K562 (cell line): ENCODE measurements around the gene TRMT112. TPM values are rescaled to one million over a fixed set of nuclear protein-coding genes. Genes with fewer than 3 reads are reported as not detected.

Experiments
- ATAC-seq: fragments of 200-7000 bp; cut with Tn5 transposase; 3 replicates; pipeline ENCODE4 v1.9.1; 2020; ENCODE audit warnings: moderate library complexity
- BruUV-seq: library from RNA; stranded (reverse); fragments of 400-500 nt; replicated peaks from 2 replicates; lab custom pipeline; 2021; lab: Mats Ljungman, UMichigan
- CTCF ChIA-PET: fragments of 300-600 bp; formaldehyde crosslinking; extraction: SDS; loops from one replicate; lab custom pipeline; 2021; ENCODE audit warnings: low intra/inter-chr PET ratio; lab: Yijun Ruan, JAX
- POLR2A ChIA-PET: fragments of 300-600, 350-650 bp; sonication (Branson Sonifier 250); formaldehyde crosslinking; extraction: SDS; loops from one replicate; lab custom pipeline; 2021; ENCODE audit warnings: antibody characterized with exemption, inconsistent platforms; lab: Yijun Ruan, JAX
- DNase-seq, 4 experiments: peaks; one replicate each; pipeline versions ENCODE4 v3.0.0 to v3.0.0-alpha.2; 2011 to 2018; ENCODE audit warnings: low spot score in 3 of 4, mixed read lengths in 3 of 4; ENCODE audit errors: extremely low read depth in 1 of 4
- FAIRE-seq: peaks from 2 replicates; lab custom pipeline; 2011; peaks lifted over from hg19 to GRCh38; lab: Jason Lieb, UNC
- H2AFZ ChIP-seq: 2 replicates; pipeline ENCODE4 v1.6.0; 2011; ENCODE audit warnings: low read depth, low read length, control low read depth, inconsistent platforms
- H3K27ac ChIP-seq: fragments of 200-600 bp; 3 replicates; pipeline ENCODE4 v1.8.0; 2011; ENCODE audit warnings: low read depth, mild to moderate bottlenecking, control low read depth, inconsistent platforms, low read length, moderate library complexity, mixed read lengths; ENCODE audit errors: extremely low read depth
- H3K27me3 ChIP-seq, 2 experiments: fragments of 300-600 bp in 1 of 2; 2 replicates in 1 of 2; 3 replicates in 1 of 2; pipeline versions ENCODE4 v1.6.0 to v1.8.0; 2011; ENCODE audit warnings: inconsistent platforms in 2 of 2, low read length in 2 of 2, mild to moderate bottlenecking in 1 of 2, mixed read lengths in 1 of 2, moderate library complexity in 1 of 2; ENCODE audit not compliant: control insufficient read depth in 2 of 2, insufficient read depth in 2 of 2
- H3K36me3 ChIP-seq: fragments of 300-600 bp; 3 replicates; pipeline ENCODE4 v1.8.0; 2011; ENCODE audit warnings: mild to moderate bottlenecking, low read length, inconsistent platforms; ENCODE audit not compliant: control insufficient read depth, insufficient read depth
- H3K4me1 ChIP-seq, 2 experiments: fragments of 200-600 bp in 1 of 2; replicated peaks in 1 of 2; 2 replicates in 1 of 2; 3 replicates in 1 of 2; pipeline versions ENCODE4 v1.5.1 to v1.8.0; 2011; ENCODE audit warnings: inconsistent platforms in 2 of 2, low read length in 2 of 2, mild to moderate bottlenecking in 1 of 2, mixed read lengths in 1 of 2, moderate library complexity in 1 of 2; ENCODE audit not compliant: control insufficient read depth in 2 of 2, insufficient read depth in 2 of 2
- H3K4me2 ChIP-seq: 2 replicates; pipeline ENCODE4 v1.6.1; 2011; ENCODE audit warnings: low read length, control low read depth, inconsistent platforms, mixed read lengths; ENCODE audit not compliant: insufficient read depth
- H3K4me3 ChIP-seq: fragments of 200-600 bp; sonication (generic), shearing (Covaris generic); 2 replicates; pipeline ENCODE4 v1.5.1; 2016; ENCODE audit warnings: control low read depth, inconsistent platforms
- H3K79me2 ChIP-seq: fragments of 200-600 bp; 3 replicates; pipeline ENCODE4 v1.8.0; 2011; ENCODE audit warnings: low read length, inconsistent platforms; ENCODE audit not compliant: control insufficient read depth, insufficient read depth
- H3K9ac ChIP-seq, 2 experiments: 2 replicates each; pipeline versions ENCODE4 v1.6.0 to v1.6.1; 2011; ENCODE audit warnings: low read depth in 2 of 2, low read length in 2 of 2, control low read depth in 1 of 2, inconsistent platforms in 1 of 2, mild to moderate bottlenecking in 1 of 2, mixed read lengths in 1 of 2; ENCODE audit not compliant: insufficient read depth in 1 of 2
- H3K9me1 ChIP-seq: one replicate; pipeline ENCODE4 v1.6.0; 2011; ENCODE audit warnings: inconsistent platforms, mild to moderate bottlenecking, low read length, moderate library complexity; ENCODE audit not compliant: control insufficient read depth, insufficient read depth
- H3K9me3 ChIP-seq: replicated peaks from 2 replicates; pipeline ENCODE4 v1.5.1; 2011; ENCODE audit warnings: low read depth, low read length, inconsistent platforms; ENCODE audit not compliant: control insufficient read depth, insufficient read depth
- H4K20me1 ChIP-seq: replicated peaks from 2 replicates; pipeline ENCODE4 v1.6.1; 2011; ENCODE audit warnings: low read length, inconsistent platforms, mixed read lengths; ENCODE audit not compliant: control insufficient read depth, insufficient read depth
- NR3C1 ChIP-seq: sonication (generic); formaldehyde crosslinking; IDR thresholded peaks from 2 replicates; pipeline ENCODE4 v1.8.1; 2022; ENCODE audit warnings: missing genetic modification reagents
- SAFB ChIP-seq: fragments of 200-400 bp; formaldehyde crosslinking; IDR thresholded peaks from 2 replicates; pipeline ENCODE4 v1.6.1; 2017; ENCODE audit warnings: low read depth, low read length, borderline replicate concordance
- ZNF224 ChIP-seq: sonication (generic); formaldehyde crosslinking; IDR thresholded peaks from 2 replicates; pipeline ENCODE4 v1.8.0; 2022; ENCODE audit warnings: mild to moderate bottlenecking, missing genetic modification reagents
- WGBS: fragments of 100-300 bp; shearing (Covaris generic); methylation state at CpG from one replicate; pipeline ENCODE4 v1.1.6; 2016; ENCODE audit warnings: low coverage, mixed read lengths; ENCODE audit not compliant: insufficient coverage; ENCODE audit errors: missing lambda C conversion rate; 5-methylcytosine and 5-hydroxymethylcytosine counted together
- in situ Hi-C: fragments of 300-500 bp; cut with MboI; formaldehyde crosslinking; loops from 4 replicates; pipeline ENCODE4 v1.15.0; 2018; ENCODE audit warnings: inconsistent platforms, mixed read lengths
- intact Hi-C: fragments of 100-400 bp; cut with micrococcal nuclease; formaldehyde crosslinking; loops from 2 replicates; pipeline ENCODE4 v1.14.2; 2022
- polyA plus RNA-seq, 8 experiments: library from polyadenylated mRNA; depleted of rRNA in 4 of 8; stranded (reverse) in 5 of 8; unstranded in 3 of 8; fragments of >200 nt; fragmentation: Nextera tagmentation in 2 of 8; fragmentation: Illumina TruSeq in 1 of 8; extraction: Ambion mirVana in 2 of 8; extraction: Trizol in 1 of 8; gene quantifications; 2 replicates each; pipeline versions ENCODE4 v1.2.1 to v1.2.3, GENCODE V29; 2011 to 2014; ENCODE audit warnings: inconsistent platforms in 1 of 8, missing spikeins in 1 of 8
- total RNA-seq, 7 experiments: library from RNA; depleted of rRNA in 6 of 7; stranded (reverse); fragments of >200 nt in 6 of 7; fragmentation: Illumina TruSeq in 2 of 7; extraction: Trizol in 2 of 7; gene quantifications; 2 replicates each; pipeline versions ENCODE4 v1.2.1 to v1.2.3, GENCODE V29; 2011 to 2021; ENCODE audit warnings: low replicate concordance in 1 of 7
- TF ChIP-seq, protein P1 (sequence below): conservative IDR thresholded peaks from 2 replicates; pipeline ENCODE4 v1.6.1; 2011; ENCODE audit warnings: low read depth, mild to moderate bottlenecking, low read length; ENCODE audit not compliant: control insufficient read depth

Gene TRMT112
- total and polyA plus RNA-seq, 9 of the 15 experiments (the other 6 are each of a cell fraction or from before 2014, with no cell fraction given) = 162 to 444 (median 300) TPM

GRCh38 chr11:64299847-64300648 lies 17.3 kb downstream of the TRMT112 start, which contains the start of gene CATSPERZ:
Gene CATSPERZ, plus strand, starts transcription at chr11:64300358. Its CDS starts 53 bp downstream, at chr11:64300411.
- in situ Hi-C loops = no loop called here
- Histone ChIP-seq H3K27ac (no peak within 1 kb of the TSS; the same call in 2 of the 3 replicates), H3K9me1 (no peaks in the 10 kb centered on the region), H2AFZ (peak within 1 kb of the TSS; percentile 93), H3K27me3 (peaks cover 31 to 32% of the 10 kb centered on the region in 2 experiments), H4K20me1 (no peaks in the 10 kb centered on the region; the same call in 1 of the 2 replicates), H3K4me2 (peak within 1 kb of the TSS; percentile 88), H3K9ac (peak within 1 kb of the TSS; percentile 55 to 94), H3K4me3 (peak within 1 kb of the TSS; percentile 34), H3K4me1 (peaks cover 16 to 54% of the 10 kb centered on the region in 2 experiments), H3K9me3 (no peaks in the 10 kb centered on the region), H3K79me2 (0 out of 3 replicates have a peak, but pooled peaks cover 4% of the 10 kb centered on the region)
- no peak for DNase-seq
- WGBS = 41% methylated on average over 44 of the region's 54 CpGs
- ChIA-PET POLR2A (interaction anchor here (0.6 to 5.8 kb wide), 7 partner anchors 18 to 448 kb away, joined by 3 to 68 read pairs (median 5); partner anchors contain the start of genes FERMT3, PRDX5 and STIP1), CTCF (interaction anchor here (0.9 to 2.2 kb wide), 2 partner anchors 49 to 94 kb away, joined by 3 to 9 read pairs; partner anchors contain the start of gene FERMT3)
- intact Hi-C loops = loop anchor here (5.0 to 10.0 kb wide), 3 partner anchors 55 to 465 kb away; partner anchors contain the start of genes FKBP2, MARK2, PPP1R14B and STIP1
- BruUV-seq = no TSS peak
- no peak for ATAC-seq
- no peak for FAIRE-seq
- TF ChIP-seq SAFB = 0 out of 2 replicates have a peak, but pooled peaks have one; percentile 57
- TF ChIP-seq, protein P1, sequence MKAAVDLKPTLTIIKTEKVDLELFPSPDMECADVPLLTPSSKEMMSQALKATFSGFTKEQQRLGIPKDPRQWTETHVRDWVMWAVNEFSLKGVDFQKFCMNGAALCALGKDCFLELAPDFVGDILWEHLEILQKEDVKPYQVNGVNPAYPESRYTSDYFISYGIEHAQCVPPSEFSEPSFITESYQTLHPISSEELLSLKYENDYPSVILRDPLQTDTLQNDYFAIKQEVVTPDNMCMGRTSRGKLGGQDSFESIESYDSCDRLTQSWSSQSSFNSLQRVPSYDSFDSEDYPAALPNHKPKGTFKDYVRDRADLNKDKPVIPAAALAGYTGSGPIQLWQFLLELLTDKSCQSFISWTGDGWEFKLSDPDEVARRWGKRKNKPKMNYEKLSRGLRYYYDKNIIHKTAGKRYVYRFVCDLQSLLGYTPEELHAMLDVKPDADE = peak; percentile 14; the same call in 1 of the 2 replicates
- 0 out of 2 replicates have a peak, but pooled peaks have one; percentile 33 for TF ChIP-seq NR3C1 (CRISPR knock-in tag)
- no peak for TF ChIP-seq ZNF224 (CRISPR knock-in tag)
- TF ChIP-seq, all 486 proteins: peak for 3
- H3K36me3 ChIP-seq = no peaks in the 10 kb centered on the region
